IgD-negative memory B cell (primary cell): ENCODE results near the gene FRMPD1. TPM values are rescaled to one million over a fixed set of nuclear protein-coding genes. Genes with fewer than 3 reads are reported as not detected.
"Not testable (repeated sequence)": the region's sequence is repeated elsewhere in the genome, so short reads cannot be mapped to it uniquely, and the experiment has no call there.

Experiments
- H3K27ac Mint-ChIP-seq, 3 donors: one replicate each; pipeline ENCODE4 v1.8.0; 2020 to 2022; ENCODE audit warnings: mild to moderate bottlenecking in 3 of 3, mixed read lengths in 3 of 3, moderate library complexity in 1 of 3
- H3K27me3 Mint-ChIP-seq: one replicate; pipeline ENCODE4 v1.8.0; 2021; ENCODE audit warnings: mixed read lengths
- H3K36me3 Mint-ChIP-seq: one replicate; pipeline ENCODE4 v1.8.0; 2020; ENCODE audit warnings: mild to moderate bottlenecking, mixed read lengths
- H3K4me1 Mint-ChIP-seq, 3 donors: one replicate each; pipeline ENCODE4 v1.8.0; 2020 to 2022; ENCODE audit warnings: mixed read lengths in 3 of 3, mild to moderate bottlenecking in 1 of 3
- H3K4me3 Mint-ChIP-seq, 4 donors: one replicate each; pipeline ENCODE4 v1.8.0; 2020 to 2022; ENCODE audit warnings: mild to moderate bottlenecking in 4 of 4, mixed read lengths in 4 of 4, moderate library complexity in 3 of 4
- H3K9me3 Mint-ChIP-seq, 3 donors: one replicate each; pipeline ENCODE4 v1.8.0; 2020 to 2021; ENCODE audit warnings: mixed read lengths in 3 of 3, mild to moderate bottlenecking in 1 of 3
- polyA plus RNA-seq: library from polyadenylated mRNA; unstranded; fragments of 300-500 nt; fragmentation: Illumina TruSeq; gene quantifications from one replicate; pipeline ENCODE4 v1.2.3, GENCODE V29; 2021

Gene FRMPD1
- polyA plus RNA-seq, 1 donor from 2014 or later: not detected

- peaks cover 0 to 1% (median 0%) of the 10 kb centered on the region in 3 donors for H3K9me3 Mint-ChIP-seq
- peaks cover 23% of the 10 kb centered on the region for H3K27me3 Mint-ChIP-seq
- peak overlapping the region in 1 of 3 donors; percentile 9 for H3K27ac Mint-ChIP-seq
Measured at GRCh38 chr9:37729499-37729898, 78.7 kb downstream of the FRMPD1 start.

GRCh38 chr9:37730256-37730655, 79.5 kb downstream of the FRMPD1 start:
- Mint-ChIP-seq H3K27me3 (peaks cover 22% of the 10 kb centered on the region), H3K4me3 (no peak overlapping the region), H3K36me3 (no peaks in the 10 kb centered on the region), H3K27ac (no peak overlapping the region), H3K4me1 (no peaks in the 10 kb centered on the region), H3K9me3 (peaks cover 0 to 1% (median 0%) of the 10 kb centered on the region in 3 donors)

More at GRCh38 chr9:37729499-37729898, 78.7 kb downstream of the FRMPD1 start:
- Mint-ChIP-seq H3K36me3 (no peaks in the 10 kb centered on the region), H3K4me1 (no peaks in the 10 kb centered on the region), H3K4me3 (no peak overlapping the region)

- H3K27ac Mint-ChIP-seq: no peak overlapping the region
- H3K4me3 Mint-ChIP-seq: no peak overlapping the region
- peaks cover 20% of the 10 kb centered on the region for H3K27me3 Mint-ChIP-seq
- H3K4me1 Mint-ChIP-seq: no peaks in the 10 kb centered on the region
- peaks cover 0 to 1% (median 0%) of the 10 kb centered on the region in 3 donors for H3K9me3 Mint-ChIP-seq
- no peaks in the 10 kb centered on the region for H3K36me3 Mint-ChIP-seq
Measured at GRCh38 chr9:37730839-37731238, 80.1 kb downstream of the FRMPD1 start.

GRCh38 chr9:37732086-37732741, 81.5 kb downstream of the FRMPD1 start:
- no peak overlapping the region for H3K4me3 Mint-ChIP-seq
- no peaks in the 10 kb centered on the region for H3K36me3 Mint-ChIP-seq
- no peaks in the 10 kb centered on the region for H3K4me1 Mint-ChIP-seq
- H3K9me3 Mint-ChIP-seq: peaks cover 0 to 1% (median 0%) of the 10 kb centered on the region in 3 donors
- H3K27me3 Mint-ChIP-seq: peaks cover 15% of the 10 kb centered on the region
- no peak overlapping the region for H3K27ac Mint-ChIP-seq

GRCh38 chr9:37732952-37733351, 82.2 kb downstream of the FRMPD1 start:
- H3K4me1 Mint-ChIP-seq: no peaks in the 10 kb centered on the region
- H3K27ac Mint-ChIP-seq: no peak overlapping the region
- no peaks in the 10 kb centered on the region for H3K36me3 Mint-ChIP-seq
- peaks cover 15% of the 10 kb centered on the region for H3K27me3 Mint-ChIP-seq
- H3K4me3 Mint-ChIP-seq: no peak overlapping the region
- peaks cover 0 to 1% (median 0%) of the 10 kb centered on the region in 3 donors for H3K9me3 Mint-ChIP-seq

GRCh38 chr9:37739222-37739621, 88.5 kb downstream of the FRMPD1 start:
- Mint-ChIP-seq H3K4me1 (no peaks in the 10 kb centered on the region), H3K9me3 (no peaks in the 10 kb centered on the region), H3K27me3 (peaks cover 6% of the 10 kb centered on the region), H3K36me3 (no peaks in the 10 kb centered on the region), H3K27ac (peak overlapping the region in 1 of 3 donors; percentile 4), H3K4me3 (no peak overlapping the region)

GRCh38 chr9:37740128-37740527, 89.4 kb downstream of the FRMPD1 start:
- H3K9me3 Mint-ChIP-seq: no peaks in the 10 kb centered on the region
- H3K4me1 Mint-ChIP-seq: no peaks in the 10 kb centered on the region
- H3K36me3 Mint-ChIP-seq: no peaks in the 10 kb centered on the region
- no peak overlapping the region for H3K27ac Mint-ChIP-seq
- no peak overlapping the region for H3K4me3 Mint-ChIP-seq
- peaks cover 10% of the 10 kb centered on the region for H3K27me3 Mint-ChIP-seq

- Mint-ChIP-seq H3K27me3 (peaks cover 11% of the 10 kb centered on the region), H3K9me3 (no peaks in the 10 kb centered on the region), H3K4me1 (no peaks in the 10 kb centered on the region), H3K27ac (no peak overlapping the region), H3K4me3 (no peak overlapping the region), H3K36me3 (no peaks in the 10 kb centered on the region)
Measured at GRCh38 chr9:37740631-37741328, 90.0 kb downstream of the FRMPD1 start.

- Mint-ChIP-seq H3K27ac (peak overlapping the region in 1 of 3 donors; percentile 9), H3K27me3 (peaks cover 5% of the 10 kb centered on the region), H3K4me3 (no peak overlapping the region), H3K9me3 (no peaks in the 10 kb centered on the region), H3K4me1 (no peaks in the 10 kb centered on the region), H3K36me3 (no peaks in the 10 kb centered on the region)
Measured at GRCh38 chr9:37745970-37746369, 95.2 kb downstream of the FRMPD1 start.

GRCh38 chr9:37746448-37747270, 95.9 kb downstream of the FRMPD1 start:
- H3K9me3 Mint-ChIP-seq: no peaks in the 10 kb centered on the region
- H3K36me3 Mint-ChIP-seq: no peaks in the 10 kb centered on the region

GRCh38 chr9:37747271-37747753, 96.6 kb downstream of the FRMPD1 start:
- Mint-ChIP-seq H3K27ac (no peak overlapping the region), H3K4me3 (no peak overlapping the region), H3K9me3 (no peaks in the 10 kb centered on the region), H3K36me3 (no peaks in the 10 kb centered on the region), H3K4me1 (no peaks in the 10 kb centered on the region), H3K27me3 (peaks cover 5% of the 10 kb centered on the region)

More at GRCh38 chr9:37746448-37747270, 95.9 kb downstream of the FRMPD1 start:
- Mint-ChIP-seq H3K4me1 (no peaks in the 10 kb centered on the region), H3K27me3 (peaks cover 5% of the 10 kb centered on the region), H3K27ac (no peak overlapping the region), H3K4me3 (no peak overlapping the region)

GRCh38 chr9:37749129-37749528, 98.4 kb downstream of the FRMPD1 start:
- H3K4me1 Mint-ChIP-seq: peaks cover 7 to 9% (median 8%) of the 10 kb centered on the region in 3 donors
- peaks cover 5% of the 10 kb centered on the region for H3K27me3 Mint-ChIP-seq
- no peaks in the 10 kb centered on the region for H3K36me3 Mint-ChIP-seq
- no peak overlapping the region for H3K27ac Mint-ChIP-seq
- H3K9me3 Mint-ChIP-seq: no peaks in the 10 kb centered on the region
- peak overlapping the region in 1 of 4 donors; percentile 62 for H3K4me3 Mint-ChIP-seq

- Mint-ChIP-seq H3K4me1 (peaks cover 13 to 19% (median 17%) of the 10 kb centered on the region in 3 donors), H3K4me3 (peak overlapping the region in 3 of 4 donors; percentile 7 to 75 (median 58)), H3K27ac (peak overlapping the region in 1 of 3 donors; percentile 25), H3K27me3 (no peaks in the 10 kb centered on the region), H3K9me3 (no peaks in the 10 kb centered on the region), H3K36me3 (peaks cover 2% of the 10 kb centered on the region)
Measured at GRCh38 chr9:37751186-37751585, 100.4 kb downstream of the FRMPD1 start.

- H3K4me3 Mint-ChIP-seq, H3K9me3 Mint-ChIP-seq, H3K27ac Mint-ChIP-seq, H3K27me3 Mint-ChIP-seq, H3K36me3 Mint-ChIP-seq: not testable (repeated sequence)
- peaks cover 13 to 19% (median 17%) of the 10 kb centered on the region in 3 donors for H3K4me1 Mint-ChIP-seq
Measured at GRCh38 chr9:37751704-37752103, 101.0 kb downstream of the FRMPD1 start.

- not testable (repeated sequence) for H3K9me3 Mint-ChIP-seq, H3K36me3 Mint-ChIP-seq, H3K27ac Mint-ChIP-seq, H3K27me3 Mint-ChIP-seq
- H3K4me3 Mint-ChIP-seq: peak overlapping the region in 2 of 4 donors; percentile 70 to 84
- H3K4me1 Mint-ChIP-seq: peaks cover 13 to 19% (median 17%) of the 10 kb centered on the region in 3 donors
Measured at GRCh38 chr9:37752112-37752511, 101.4 kb downstream of the FRMPD1 start.
